Activated naive CD4-positive, alpha-beta T cell treated with anti-CD3 and anti-CD28 coated beads, Interleukin-2, amount 50 U/mL, for 72 hours (primary cell): ENCODE results near the gene PLCB4. TPM values are rescaled to one million over a fixed set of nuclear protein-coding genes. Genes with fewer than 3 reads are reported as not detected.
"Not testable (repeated sequence)": the region's sequence is repeated elsewhere in the genome, so short reads cannot be mapped to it uniquely, and the experiment has no call there.

ENCODE experiments used
- ATAC-seq, 2 donors: fragments of 150-1000 bp; cut with Tn5 transposase; 2 replicates each; pipeline ENCODE4 v1.10.0; 2021; ENCODE audit warnings: mild to moderate bottlenecking in 2 of 2, moderate library complexity in 2 of 2
- DNase-seq, 2 donors: peaks; one replicate each; pipeline ENCODE4 v3.0.0; 2021 to 2022; ENCODE audit warnings: low spot score in 2 of 2
- H3K27ac Mint-ChIP-seq, 2 donors: one replicate each; pipeline ENCODE4 v1.8.0; 2022; ENCODE audit warnings: mild to moderate bottlenecking in 2 of 2, mixed read lengths in 2 of 2
- H3K36me3 Mint-ChIP-seq, 2 donors: one replicate each; pipeline ENCODE4 v1.8.0; 2022; ENCODE audit warnings: mixed read lengths in 2 of 2
- H3K9me3 Mint-ChIP-seq, 2 donors: one replicate each; pipeline ENCODE4 v1.8.0; 2022; ENCODE audit warnings: mixed read lengths in 2 of 2
- total RNA-seq, 2 donors: library from RNA; stranded (reverse); gene quantifications; one replicate each; pipeline ENCODE4 v1.2.3, GENCODE V29; 2022

Gene PLCB4
- total RNA-seq, 2 donors from 2014 or later = not detected

DNA sequence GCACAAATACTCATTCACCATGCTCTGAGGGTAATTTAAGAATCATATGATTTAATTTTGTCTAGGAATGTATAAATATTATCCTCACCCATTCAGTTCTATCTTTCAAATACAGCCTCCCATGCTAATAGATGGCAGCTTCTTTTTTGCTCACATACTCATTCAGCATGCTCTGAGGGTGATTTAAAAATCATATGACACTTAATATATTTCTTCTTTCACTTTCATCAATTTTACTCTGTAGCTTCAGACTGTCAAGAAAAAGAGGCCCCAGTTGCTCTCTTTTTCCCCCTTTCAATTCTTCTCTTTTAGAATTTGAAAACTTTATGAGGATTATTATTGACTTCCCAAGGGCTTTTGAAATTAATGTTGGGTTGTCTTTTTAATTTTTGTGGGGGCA, 283.9 kb downstream of the PLCB4 start:
- ATAC-seq = no peak
- no peaks in the 10 kb centered on the region for H3K36me3 Mint-ChIP-seq
- no peak overlapping the region for H3K27ac Mint-ChIP-seq
- H3K9me3 Mint-ChIP-seq = no peaks in the 10 kb centered on the region
- no peak for DNase-seq

DNA sequence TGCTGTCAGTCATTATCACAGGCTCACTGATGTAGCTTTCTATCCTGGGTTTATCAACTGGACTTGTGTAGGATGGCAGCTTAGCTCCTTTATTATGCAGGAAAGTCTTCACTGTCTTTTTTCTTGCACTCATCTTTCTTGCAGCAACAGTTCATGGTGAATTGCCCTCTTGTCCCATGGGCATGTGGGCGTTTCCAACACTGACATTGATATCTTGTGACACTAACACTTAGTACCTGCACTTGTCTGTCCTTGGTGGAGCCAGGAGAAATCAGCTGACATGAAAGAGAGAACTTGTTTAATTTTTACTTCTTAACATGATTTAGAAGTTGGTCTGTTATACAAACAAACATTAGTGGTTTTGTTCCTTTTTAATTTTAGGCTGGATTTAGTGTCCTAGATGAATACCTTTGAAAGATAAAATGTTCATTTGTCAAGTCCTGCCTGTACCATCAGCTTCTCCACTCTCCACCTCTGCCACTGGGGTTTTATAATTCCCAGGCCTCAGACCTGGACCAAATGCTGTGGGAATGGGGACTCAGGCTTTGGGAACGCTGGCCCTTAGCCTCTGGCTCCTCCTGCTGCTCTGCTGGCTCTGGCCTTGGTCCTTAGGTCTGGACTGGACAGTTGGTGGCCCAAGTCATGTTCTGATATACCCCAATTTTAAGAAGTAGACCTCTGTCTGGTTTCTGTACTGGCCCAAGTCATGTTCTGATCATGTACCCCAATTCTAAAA, 284.5 kb downstream of the PLCB4 start:
- Mint-ChIP-seq H3K36me3 (no peaks in the 10 kb centered on the region), H3K9me3 (no peaks in the 10 kb centered on the region), H3K27ac (peak overlapping the region in 1 of 2 donors; percentile 14)
- ATAC-seq = no peak
- no peak for DNase-seq

DNA sequence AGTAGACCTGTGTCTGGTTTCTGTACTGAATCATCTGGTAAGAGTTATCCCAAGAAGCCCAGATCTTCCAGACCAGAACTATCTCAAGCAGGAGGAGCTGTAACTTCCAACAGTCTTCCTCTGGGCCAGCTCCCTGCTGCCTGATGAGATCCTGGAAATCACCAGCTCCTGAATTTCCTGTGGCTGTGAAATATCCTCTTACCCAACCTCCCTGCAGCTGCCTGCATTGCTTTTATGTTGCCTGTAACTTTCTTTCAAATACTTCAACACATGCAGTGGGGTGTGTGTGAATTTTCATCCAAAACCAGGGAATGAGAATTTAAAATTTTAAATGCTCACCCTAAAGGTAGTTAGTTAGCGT, 285.0 kb downstream of the PLCB4 start:
- Mint-ChIP-seq H3K9me3 (no peaks in the 10 kb centered on the region), H3K27ac (peak overlapping the region in 1 of 2 donors; percentile 14)

DNA sequence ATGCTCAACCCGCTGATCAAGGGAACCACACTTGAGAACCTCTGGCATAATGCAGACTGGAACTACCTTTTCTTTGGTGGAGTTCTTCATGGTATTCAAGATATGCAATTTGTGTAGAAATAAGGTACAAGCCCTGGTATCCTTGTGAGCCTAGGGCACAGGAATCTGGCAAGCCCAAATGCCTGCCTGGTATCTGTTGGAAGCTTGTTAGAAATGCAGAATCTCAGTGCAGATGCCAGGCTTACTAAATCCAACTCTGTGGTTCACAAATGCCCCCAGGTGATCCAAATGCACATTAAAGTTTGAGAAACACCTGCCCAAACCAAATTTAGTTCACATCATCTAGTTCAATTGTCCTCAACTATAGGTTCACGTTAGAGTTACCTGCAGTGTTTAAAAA, 285.7 kb downstream of the PLCB4 start:
- Mint-ChIP-seq H3K9me3 (no peaks in the 10 kb centered on the region), H3K27ac (no peak overlapping the region), H3K36me3 (no peaks in the 10 kb centered on the region)
- ATAC-seq (no peak), DNase-seq (no peak)

More for the DNA sequence above, 285.0 kb downstream of the PLCB4 start:
- no peaks in the 10 kb centered on the region for H3K36me3 Mint-ChIP-seq
- no peak for ATAC-seq
- no peak for DNase-seq

DNA sequence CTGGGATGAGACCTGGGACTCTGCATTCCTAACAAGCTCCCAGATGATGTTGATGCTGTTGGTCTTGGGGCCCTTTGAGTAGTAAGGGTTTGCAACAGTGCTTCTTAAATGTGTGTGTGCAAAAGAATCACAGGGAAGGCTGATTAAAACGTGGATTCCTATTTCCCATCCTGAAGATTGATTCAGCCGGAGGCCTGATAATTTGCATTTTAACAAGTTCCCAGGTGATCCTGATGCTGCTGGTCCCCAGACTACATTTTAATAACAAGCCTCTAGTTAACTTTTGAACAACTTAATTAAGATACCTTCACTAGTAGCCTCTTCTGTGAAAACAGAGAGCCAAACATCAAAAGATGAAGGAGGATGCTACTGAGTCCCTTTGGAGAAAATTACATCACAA, 289.1 kb downstream of the PLCB4 start:
- H3K36me3 Mint-ChIP-seq = no peaks in the 10 kb centered on the region
- ATAC-seq (no peak), DNase-seq (no peak)
- no peak overlapping the region for H3K27ac Mint-ChIP-seq
- H3K9me3 Mint-ChIP-seq = no peaks in the 10 kb centered on the region

DNA sequence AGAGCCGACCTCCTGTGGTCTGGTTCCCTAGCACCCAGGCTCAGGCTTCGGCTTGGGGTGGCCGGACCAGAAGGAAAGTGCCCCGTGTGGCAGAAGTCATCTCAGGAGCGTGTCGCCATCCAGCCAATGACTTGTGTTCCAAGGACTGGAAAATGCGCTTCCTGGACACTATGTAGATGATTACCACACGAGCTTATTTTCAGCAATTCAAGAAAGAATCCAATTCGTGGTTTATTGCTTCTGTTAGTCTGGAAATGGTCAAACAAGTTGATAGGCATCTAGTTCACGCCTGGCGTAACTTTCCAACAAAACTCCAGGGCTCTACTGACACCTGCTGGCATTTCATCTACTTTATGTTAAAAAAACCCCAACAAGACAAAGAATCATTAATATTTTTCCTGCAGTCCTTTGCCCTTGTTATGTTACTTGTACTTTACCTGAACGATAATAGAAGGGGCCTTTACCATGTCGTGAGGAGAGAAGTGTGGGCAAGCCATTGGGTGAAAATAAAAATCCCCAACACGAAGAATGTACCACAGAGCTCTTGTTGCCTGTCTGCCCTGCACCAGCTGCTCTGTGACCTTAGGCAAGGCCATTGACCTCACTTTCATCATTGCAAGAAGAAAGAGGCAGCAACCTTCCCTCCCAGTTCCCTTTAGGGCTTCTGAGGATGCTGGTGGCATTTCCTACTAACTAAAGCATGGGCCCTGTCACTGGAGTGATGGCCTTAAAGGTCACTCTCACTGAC, 290.8 kb downstream of the PLCB4 start:
- DNase-seq = no peak

DNA sequence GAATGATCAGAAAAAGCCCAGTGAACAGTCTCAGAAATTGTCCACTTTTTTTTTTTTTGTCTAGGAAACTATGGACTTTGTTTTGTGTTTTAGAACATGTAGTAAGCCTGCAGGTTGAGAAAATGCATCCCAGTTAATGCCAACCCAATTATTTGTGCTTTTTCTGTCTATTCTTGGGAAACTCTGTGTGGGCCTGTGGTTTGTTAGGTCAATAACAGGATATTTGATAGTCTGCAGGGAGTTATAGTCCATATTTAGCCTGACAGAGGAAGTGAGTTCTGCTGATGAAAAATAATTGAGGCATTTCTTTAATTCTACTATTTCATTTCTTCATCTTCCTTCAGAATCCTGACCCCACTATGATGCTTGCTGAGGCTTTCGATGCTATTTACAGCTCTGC, 291.5 kb downstream of the PLCB4 start:
- Mint-ChIP-seq H3K9me3 (no peaks in the 10 kb centered on the region), H3K27ac (no peak overlapping the region), H3K36me3 (no peaks in the 10 kb centered on the region)
- ATAC-seq = no peak
- no peak for DNase-seq

More for the DNA sequence above, 290.8 kb downstream of the PLCB4 start:
- H3K27ac Mint-ChIP-seq = no peak overlapping the region
- H3K9me3 Mint-ChIP-seq = no peaks in the 10 kb centered on the region
- H3K36me3 Mint-ChIP-seq = no peaks in the 10 kb centered on the region
- no peak for ATAC-seq

DNA sequence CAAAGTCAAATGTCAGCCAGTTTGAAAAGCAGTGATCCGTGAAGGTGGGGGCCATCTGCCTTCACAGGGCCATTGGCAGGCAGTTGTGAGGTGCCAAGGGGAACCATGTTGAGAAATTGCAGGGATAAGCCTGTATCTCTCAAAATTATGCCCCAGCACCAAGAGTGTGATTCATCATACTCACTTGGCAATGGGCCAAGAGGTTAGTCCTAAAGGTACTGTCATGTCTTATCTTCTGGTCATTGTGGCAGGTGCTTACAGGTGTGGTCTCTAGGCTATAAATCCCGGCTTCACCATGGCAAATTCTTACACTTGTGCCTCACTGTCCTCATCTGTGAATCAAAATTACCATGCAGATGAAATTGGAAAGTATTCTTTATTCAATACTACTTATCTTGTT, 294.8 kb downstream of the PLCB4 start:
- DNase-seq (no peak), ATAC-seq (no peak)
- Mint-ChIP-seq H3K9me3 (peaks cover 4 to 5% of the 10 kb centered on the region in 2 donors), H3K36me3 (peaks cover 0 to 4% of the 10 kb centered on the region in 2 donors), H3K27ac (no peak overlapping the region)

DNA sequence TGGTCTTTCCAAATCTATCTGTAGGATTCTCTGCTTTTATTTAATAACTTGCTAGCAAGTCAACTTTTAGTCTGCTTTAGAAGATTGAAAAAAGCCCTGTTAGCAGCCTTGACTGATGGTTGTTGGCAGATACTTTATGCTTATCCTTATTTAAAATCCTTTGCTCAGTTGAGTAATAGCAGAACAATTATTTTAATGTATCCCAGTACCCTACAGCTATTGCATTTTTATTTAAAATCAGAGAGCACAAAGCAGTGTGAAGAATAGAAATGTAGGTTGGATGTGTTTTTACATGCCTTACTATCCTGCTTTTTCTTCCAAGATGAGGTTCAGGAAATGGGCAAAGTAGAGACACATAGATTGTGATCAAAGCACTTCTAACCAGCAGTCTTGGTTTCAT, 298.4 kb downstream of the PLCB4 start:
- H3K9me3 Mint-ChIP-seq = peaks cover 4 to 5% of the 10 kb centered on the region in 2 donors

DNA sequence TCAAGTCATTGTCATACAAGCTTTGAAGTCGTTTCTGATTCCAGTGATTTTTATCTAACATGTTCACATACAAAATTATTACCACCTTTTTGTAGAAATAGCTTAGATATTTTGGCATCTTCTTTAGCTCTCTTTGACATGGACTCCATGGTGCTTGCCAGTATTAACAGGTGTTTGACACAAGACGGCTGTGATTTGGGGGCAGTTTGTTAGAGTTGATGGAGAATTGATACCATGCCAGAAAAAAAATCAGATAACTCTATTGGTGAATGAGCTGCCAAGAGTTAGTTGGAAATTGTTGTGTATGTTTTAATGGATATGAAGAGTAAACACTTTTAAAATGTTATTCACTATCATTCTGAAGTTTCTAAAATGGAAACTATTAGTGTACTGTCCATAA, 298.9 kb downstream of the PLCB4 start:
- DNase-seq (no peak), ATAC-seq (no peak)
- Mint-ChIP-seq H3K36me3 (peaks cover 0 to 4% of the 10 kb centered on the region in 2 donors), H3K9me3 (peaks cover 4 to 5% of the 10 kb centered on the region in 2 donors), H3K27ac (no peak overlapping the region)

More for the DNA sequence above, 298.4 kb downstream of the PLCB4 start:
- ATAC-seq (no peak), DNase-seq (no peak)
- Mint-ChIP-seq H3K27ac (no peak overlapping the region), H3K36me3 (peaks cover 0 to 4% of the 10 kb centered on the region in 2 donors)

DNA sequence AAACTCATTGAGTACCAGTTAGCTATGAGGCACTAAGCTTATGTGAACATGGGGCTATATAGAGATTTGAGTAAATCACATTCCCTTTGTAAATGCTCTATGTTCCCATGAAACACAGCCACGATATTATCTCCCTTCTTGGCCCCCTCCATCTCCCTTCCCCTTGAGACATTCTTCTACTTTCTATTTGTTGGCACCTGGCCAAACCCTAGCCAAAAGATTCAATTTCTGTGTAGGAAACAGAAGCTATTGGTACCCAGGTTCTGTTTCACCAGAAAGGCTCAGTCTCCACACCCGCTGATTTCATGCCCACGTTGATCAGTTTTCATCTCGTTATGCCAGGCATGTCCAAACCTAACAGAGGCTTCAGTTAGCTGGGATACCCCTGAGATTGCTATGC, 300.0 kb downstream of the PLCB4 start:
- DNase-seq = no peak
- no peak for ATAC-seq
- peaks cover 4 to 5% of the 10 kb centered on the region in 2 donors for H3K9me3 Mint-ChIP-seq
- peaks cover 0 to 4% of the 10 kb centered on the region in 2 donors for H3K36me3 Mint-ChIP-seq
- no peak overlapping the region for H3K27ac Mint-ChIP-seq

DNA sequence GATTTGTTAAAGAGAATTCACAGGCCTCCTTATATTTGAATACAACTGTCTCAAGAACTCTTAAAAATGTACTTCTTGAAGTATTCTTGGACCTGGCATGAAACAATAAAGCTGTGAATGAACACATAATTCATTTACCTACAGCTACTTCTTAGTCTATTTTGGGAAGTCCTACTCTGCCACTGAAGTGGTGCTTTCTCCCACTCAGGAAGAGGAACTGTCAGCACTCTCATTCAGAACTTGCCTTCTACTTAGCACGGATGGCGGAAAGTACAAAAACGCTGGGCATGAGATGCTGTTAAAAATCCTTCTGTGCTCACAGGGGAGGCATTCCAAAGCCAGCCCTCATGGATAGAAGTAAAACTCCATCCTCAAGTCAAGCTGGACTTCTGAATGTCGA, 300.7 kb downstream of the PLCB4 start:
- Mint-ChIP-seq H3K9me3 (peaks cover 4 to 5% of the 10 kb centered on the region in 2 donors), H3K27ac (no peak overlapping the region), H3K36me3 (peaks cover 0 to 4% of the 10 kb centered on the region in 2 donors)
- DNase-seq = no peak
- no peak for ATAC-seq

DNA sequence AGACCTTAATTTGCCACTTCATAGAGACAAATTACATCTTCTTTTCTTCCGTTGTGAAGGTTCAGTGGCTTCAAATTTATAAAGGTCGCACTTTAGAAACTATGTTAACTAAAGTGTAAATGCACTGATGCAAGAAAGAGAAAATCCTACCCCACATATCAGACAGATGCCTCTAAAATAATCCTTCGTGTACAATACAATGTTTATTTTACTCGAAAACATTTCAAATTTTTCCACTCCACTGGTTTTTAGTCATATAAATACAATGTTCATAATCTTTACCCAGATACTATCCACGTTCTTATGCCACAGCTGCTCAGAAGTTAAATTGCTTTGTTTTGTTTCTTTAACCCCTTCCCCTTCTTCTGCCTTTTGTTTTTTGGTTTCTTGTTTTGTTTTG, 305.2 kb downstream of the PLCB4 start:
- H3K36me3 Mint-ChIP-seq = no peaks in the 10 kb centered on the region
- H3K9me3 Mint-ChIP-seq = no peaks in the 10 kb centered on the region
- ATAC-seq (no peak), DNase-seq (no peak)
- no peak overlapping the region for H3K27ac Mint-ChIP-seq

DNA sequence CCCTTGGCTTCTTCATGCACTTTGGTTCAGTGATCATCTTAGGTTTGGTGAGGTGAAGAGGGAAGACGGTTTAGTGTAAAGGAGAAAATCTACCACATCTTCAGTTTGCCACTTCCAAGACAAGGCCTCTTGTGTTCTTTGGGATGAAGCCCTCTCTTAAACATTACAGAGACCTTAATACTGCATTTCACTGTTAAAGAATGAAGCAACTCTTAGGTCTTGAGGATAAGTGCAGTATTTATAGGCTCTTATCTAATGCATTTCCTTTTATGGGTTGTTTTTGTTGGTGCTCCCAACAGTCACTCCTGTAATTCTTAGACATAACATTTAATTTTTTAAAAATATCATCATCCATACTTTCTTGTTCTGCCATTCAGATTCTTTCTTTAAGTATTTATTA, 305.6 kb downstream of the PLCB4 start:
- no peak for ATAC-seq
- H3K36me3 Mint-ChIP-seq = no peaks in the 10 kb centered on the region
- no peaks in the 10 kb centered on the region for H3K9me3 Mint-ChIP-seq
- H3K27ac Mint-ChIP-seq = no peak overlapping the region
- DNase-seq = no peak

DNA sequence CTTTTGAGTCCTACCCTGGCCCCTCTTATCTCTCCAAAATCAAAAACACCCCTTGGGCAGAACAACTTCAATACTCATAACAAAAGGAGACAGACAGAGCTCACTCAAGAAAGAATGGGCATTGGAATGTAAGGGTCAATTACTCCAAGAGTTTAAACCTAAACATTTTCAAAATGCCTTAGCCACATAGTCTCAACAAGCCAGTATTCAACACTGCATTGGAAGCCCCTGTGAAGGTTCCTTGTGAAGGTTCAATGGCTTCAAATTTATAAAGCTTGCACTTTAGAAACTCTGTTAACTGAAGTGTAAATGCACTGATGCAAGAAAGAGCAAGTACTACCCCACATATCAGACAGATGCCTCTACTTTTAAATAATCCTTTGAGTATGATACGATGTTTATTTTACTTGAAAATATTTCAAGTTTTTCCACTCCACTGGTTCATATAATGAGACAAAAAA, 306.4 kb downstream of the PLCB4 start:
- DNase-seq (no peak), ATAC-seq (no peak)
- H3K9me3 Mint-ChIP-seq = no peaks in the 10 kb centered on the region
- no peak overlapping the region for H3K27ac Mint-ChIP-seq
- no peaks in the 10 kb centered on the region for H3K36me3 Mint-ChIP-seq

DNA sequence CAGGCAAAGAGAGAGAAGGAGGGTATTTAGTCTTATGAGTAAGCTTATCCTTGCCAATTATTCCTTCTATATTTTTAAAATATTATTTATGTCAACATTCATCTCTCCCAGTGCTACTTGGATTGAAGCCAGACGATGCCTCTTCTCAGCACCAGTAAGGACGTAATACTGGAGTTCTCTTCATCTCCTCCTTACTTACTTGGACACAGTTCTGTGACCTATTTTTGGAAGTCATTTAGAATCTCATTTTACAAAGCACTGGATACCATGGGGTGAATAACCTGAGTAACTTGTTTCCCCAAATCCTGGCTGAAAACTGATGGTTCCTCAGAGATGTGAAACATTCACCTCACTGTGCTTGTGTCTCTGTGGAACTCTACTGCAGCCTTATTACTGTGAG, 308.1 kb downstream of the PLCB4 start:
- Mint-ChIP-seq H3K9me3 (no peaks in the 10 kb centered on the region), H3K36me3 (no peaks in the 10 kb centered on the region), H3K27ac (no peak overlapping the region)
- DNase-seq (no peak), ATAC-seq (no peak)

DNA sequence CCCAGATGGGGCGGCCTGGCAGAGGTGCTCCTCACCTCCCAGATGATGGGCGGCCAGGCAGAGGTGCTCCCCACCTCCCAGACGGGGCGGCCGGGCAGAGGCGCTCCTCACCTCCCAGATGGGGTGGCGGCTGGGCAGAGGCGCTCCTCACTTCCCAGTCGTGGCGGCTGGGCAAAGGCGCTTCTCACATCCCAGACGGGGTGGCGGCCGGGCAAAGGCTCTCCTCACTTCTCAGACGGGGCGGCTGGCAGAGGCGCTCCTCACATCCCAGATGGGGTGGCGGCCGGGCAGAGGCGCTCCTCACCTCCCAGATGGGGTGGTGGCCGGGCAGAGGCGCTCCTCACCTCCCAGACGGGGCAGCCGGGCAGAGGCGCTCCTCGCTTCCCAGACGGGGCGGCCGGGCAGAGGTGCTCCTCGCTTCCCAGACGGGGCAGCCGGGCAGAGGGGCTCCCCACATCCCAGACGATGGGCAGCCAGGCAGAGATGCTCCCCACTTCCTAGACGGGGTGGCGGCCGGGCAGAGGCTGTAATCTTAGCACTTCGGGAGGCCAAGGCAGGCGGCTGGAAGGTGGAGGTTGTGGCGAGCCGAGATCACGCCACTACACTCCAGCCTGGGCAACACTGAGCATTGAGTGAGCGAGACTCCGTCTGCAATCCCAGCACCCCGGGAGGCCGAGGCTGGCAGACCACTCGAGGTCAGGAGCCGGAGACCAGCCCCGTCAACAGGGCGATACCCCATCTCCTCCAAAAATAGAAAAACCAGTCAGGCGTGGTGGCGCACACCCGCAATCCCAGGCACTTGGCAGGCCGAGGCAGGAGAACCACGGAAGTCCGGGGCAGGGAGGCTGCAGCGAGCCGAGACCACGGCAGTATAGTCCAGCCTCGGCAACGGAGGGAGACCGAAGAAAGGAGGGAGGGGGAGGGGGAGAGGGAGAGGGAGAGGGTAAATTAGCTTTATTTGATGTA, 316.7 kb downstream of the PLCB4 start:
- DNase-seq, H3K36me3 Mint-ChIP-seq, ATAC-seq: not testable (repeated sequence)

More for the DNA sequence above, 316.7 kb downstream of the PLCB4 start:
- not testable (repeated sequence) for H3K27ac Mint-ChIP-seq, H3K9me3 Mint-ChIP-seq
